Placental pericyte (primary cell): ENCODE data around the gene ASB18. TPM values are rescaled to one million over a fixed set of nuclear protein-coding genes. Genes with fewer than 3 reads are reported as not detected.

Source experiments
- small RNA-seq: library from RNA; depleted of rRNA; stranded (forward); fragments of <200 nt; gene quantifications from one replicate; pipeline ENCODE3, GENCODE V24; 2012; ENCODE audit warnings: low replicate concordance
- total RNA-seq: library from RNA; depleted of rRNA; stranded (reverse); fragments of >200 nt; gene quantifications from 2 replicates; pipeline ENCODE4 v1.2.3, GENCODE V29; 2012

Gene ASB18
- total RNA-seq = not detected in 2 replicates

GRCh38 chr2:236264256-236264655 lies at the start of gene ASB18:
Gene ASB18 (minus strand): TSS chr2:236264406. CDS start chr2:236264345, 61 bp downstream.

GRCh38 chr2:236168110-236169080 lies 95.8 kb downstream of the ASB18 start, which contains the start of gene GBX2:
Gene GBX2 (minus strand): TSS chr2:236168386. CDS start chr2:236167971, 415 bp downstream.

Small RNAs within 50 kb of the gene (small RNA-seq; reads per million reads assigned to genes)
- gene RF00019 (not detected), gene RNU1-31P (not detected)

Other genes starting within 250 kb of the ASB18 start
- gene GBX2, start 96.0 kb downstream of the ASB18 start, total RNA-seq = 0.66 and 1.3 TPM in 2 replicates